Right kidney (tissue), 1 donor: ENCODE results near the gene MBD5.

Source experiments
- DNase-seq: peaks from one replicate; pipeline ENCODE4 v3.0.0-alpha.2; 2016

The MBD5 gene

GRCh38 chr2:148475626-148476025 lies 454.7 kb downstream of the MBD5 start:
- DNase-seq = no peak

- DNase-seq = no peak
These were observed 458.5 kb downstream of the MBD5 start for GRCh38 chr2:148479398-148479797.

- no peak for DNase-seq
These were observed 462.8 kb downstream of the MBD5 start for GRCh38 chr2:148483665-148484064.

- no peak for DNase-seq
These were observed 463.2 kb downstream of the MBD5 start for GRCh38 chr2:148484066-148484465.

GRCh38 chr2:148486655-148487054 lies 465.8 kb downstream of the MBD5 start:
- DNase-seq = no peak

- no peak for DNase-seq
These were observed 466.5 kb downstream of the MBD5 start for GRCh38 chr2:148487439-148487838.

- no peak for DNase-seq
These were observed 470.0 kb downstream of the MBD5 start for GRCh38 chr2:148490840-148491439.

- no peak for DNase-seq
These were observed 473.1 kb downstream of the MBD5 start for GRCh38 chr2:148493822-148494563.

- DNase-seq = no peak
These were observed 474.7 kb downstream of the MBD5 start for GRCh38 chr2:148495586-148495985.

- DNase-seq = no peak
These were observed 480.7 kb downstream of the MBD5 start for GRCh38 chr2:148501545-148501944.

GRCh38 chr2:148503516-148503915 lies 482.6 kb downstream of the MBD5 start:
- DNase-seq = no peak

- no peak for DNase-seq
These were observed 487.1 kb downstream of the MBD5 start for GRCh38 chr2:148507970-148508369.

- DNase-seq = no peak
These were observed 488.0 kb downstream of the MBD5 start for GRCh38 chr2:148508878-148509287.

GRCh38 chr2:148509288-148509902 lies 488.5 kb downstream of the MBD5 start:
- peak; percentile 69 for DNase-seq

GRCh38 chr2:148511883-148512282 lies 491.0 kb downstream of the MBD5 start:
- DNase-seq = no peak

GRCh38 chr2:148512501-148512900 lies 491.6 kb downstream of the MBD5 start:
- DNase-seq = no peak

- no peak for DNase-seq
These were observed 492.5 kb downstream of the MBD5 start for GRCh38 chr2:148513427-148513826.

- DNase-seq = no peak
These were observed 494.2 kb downstream of the MBD5 start for GRCh38 chr2:148515120-148515519.

GRCh38 chr2:148515976-148516375 lies 495.1 kb downstream of the MBD5 start:
- no peak for DNase-seq

- DNase-seq = no peak
These were observed 496.4 kb downstream of the MBD5 start for GRCh38 chr2:148517296-148517695.

- DNase-seq = no peak
These were observed 496.9 kb downstream of the MBD5 start for GRCh38 chr2:148517822-148518221.

- DNase-seq = no peak
These were observed 498.1 kb downstream of the MBD5 start for GRCh38 chr2:148519013-148519412.

GRCh38 chr2:148521181-148521580 lies 500.3 kb downstream of the MBD5 start:
- no peak for DNase-seq

GRCh38 chr2:148523315-148523714 lies 502.4 kb downstream of the MBD5 start:
- DNase-seq = no peak
